Suppressor macrophage (primary cell): ENCODE data around the gene P2RY12.

Experiments used
- DNase-seq, 4 experiments: peaks; one replicate each; pipeline ENCODE4 v3.0.0-alpha.2; 2020 to 2022

The P2RY12 gene

DNA sequence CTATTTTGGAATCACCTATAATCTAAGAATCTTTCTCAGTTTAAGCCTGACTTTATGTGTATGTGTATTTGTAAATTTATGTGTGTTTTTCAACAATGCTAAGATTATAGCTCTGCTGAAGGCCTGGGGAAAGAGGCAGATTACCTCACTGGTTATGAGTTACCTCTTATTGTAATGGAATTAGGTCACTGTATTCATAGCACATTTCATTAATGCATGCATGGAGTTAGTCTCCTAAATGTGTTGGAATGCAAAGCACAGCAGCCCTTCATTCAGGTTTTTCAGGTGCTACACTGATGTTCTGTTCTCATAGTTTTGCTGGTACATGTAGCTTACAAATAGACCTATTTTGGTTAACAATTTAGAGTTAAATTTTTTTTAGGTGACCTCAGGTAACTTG is 77.4 kb downstream of the P2RY12 start:
- no peak for DNase-seq

DNA sequence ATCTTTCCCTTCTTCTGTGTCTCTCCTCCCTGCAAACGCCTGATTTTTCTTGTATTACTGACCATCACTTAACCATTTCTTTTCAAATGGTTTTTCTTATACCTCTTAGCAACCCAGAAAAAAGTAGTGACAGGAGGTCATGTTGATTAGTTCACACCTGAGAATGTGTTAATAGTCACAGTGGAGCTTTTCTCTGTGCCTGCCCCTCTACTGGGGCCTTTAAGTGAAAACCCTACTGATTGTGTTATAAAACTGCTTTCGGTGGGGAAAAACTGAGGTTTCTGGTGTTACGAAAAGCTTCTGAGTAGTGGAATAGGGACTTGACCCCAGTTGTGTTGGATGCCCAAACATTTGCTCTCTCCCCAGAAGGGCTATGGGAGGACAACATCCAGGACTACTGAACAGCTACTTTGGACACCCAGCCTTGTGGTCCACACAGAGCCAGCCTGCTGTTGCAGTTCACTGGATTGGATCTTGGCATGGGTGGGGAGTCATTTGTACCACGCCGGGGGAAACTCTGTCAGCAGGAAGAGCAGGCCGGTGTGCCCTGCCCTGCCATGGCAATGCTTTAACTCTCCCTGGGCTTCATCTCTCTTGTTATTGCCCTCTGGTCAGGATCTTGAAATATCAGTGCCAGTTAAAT is 78.3 kb downstream of the P2RY12 start:
- no peak for DNase-seq

GRCh38 chr3:151305775-151306151 is 78.8 kb downstream of the P2RY12 start:
- no peak for DNase-seq

GRCh38 chr3:151305060-151305774 is 79.3 kb downstream of the P2RY12 start:
- DNase-seq = no peak

DNA sequence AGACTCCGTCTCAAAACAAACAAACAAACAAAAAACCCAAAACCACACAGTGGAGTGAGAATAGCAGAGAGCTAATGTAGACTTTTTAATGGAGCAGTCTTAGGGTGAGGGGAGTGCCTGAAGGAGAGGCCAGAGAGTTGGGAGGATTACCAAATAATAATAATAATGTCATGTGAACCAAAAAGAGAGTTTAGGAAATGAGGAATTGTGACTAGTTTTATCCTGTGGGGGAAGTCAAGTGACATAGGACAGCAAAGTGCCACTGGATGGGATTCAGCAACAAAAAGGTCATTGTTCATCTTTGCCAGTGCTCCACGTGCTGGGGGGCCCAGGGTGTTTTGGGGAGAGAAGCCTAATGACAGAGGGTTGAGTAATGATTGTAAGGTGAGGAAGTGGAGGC is 80.8 kb downstream of the P2RY12 start:
- peak in 3 of 4 experiments; percentile 43 to 56 (median 48) for DNase-seq

- DNase-seq = peak in 3 of 4 experiments; percentile 17 to 52 (median 41)
Observed at GRCh38 chr3:151301787-151302186, 82.8 kb downstream of the P2RY12 start.

DNA sequence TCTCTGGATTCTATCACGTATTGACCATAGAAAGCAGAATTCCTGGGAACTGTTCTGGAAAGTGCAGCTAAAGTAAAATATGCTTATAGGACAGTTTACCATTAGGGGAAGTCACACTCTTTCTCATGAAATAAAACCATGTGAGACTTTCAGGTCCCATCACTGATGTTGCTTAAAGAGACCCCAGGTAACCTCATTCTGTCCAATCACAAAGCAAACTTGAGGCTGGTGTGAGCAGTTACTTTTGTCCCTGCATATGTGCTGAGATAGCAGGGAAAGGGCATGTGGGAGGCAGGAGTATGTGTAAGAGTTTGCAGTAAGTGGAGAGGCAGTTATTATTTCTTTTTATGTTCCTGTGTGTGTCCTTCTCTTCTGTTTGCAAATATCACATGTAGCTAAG is 84.0 kb downstream of the P2RY12 start:
- DNase-seq = peak in 3 of 4 experiments; percentile 52 to 79 (median 76)

- DNase-seq = no peak
Observed at GRCh38 chr3:151299006-151299405, 85.5 kb downstream of the P2RY12 start.

DNA sequence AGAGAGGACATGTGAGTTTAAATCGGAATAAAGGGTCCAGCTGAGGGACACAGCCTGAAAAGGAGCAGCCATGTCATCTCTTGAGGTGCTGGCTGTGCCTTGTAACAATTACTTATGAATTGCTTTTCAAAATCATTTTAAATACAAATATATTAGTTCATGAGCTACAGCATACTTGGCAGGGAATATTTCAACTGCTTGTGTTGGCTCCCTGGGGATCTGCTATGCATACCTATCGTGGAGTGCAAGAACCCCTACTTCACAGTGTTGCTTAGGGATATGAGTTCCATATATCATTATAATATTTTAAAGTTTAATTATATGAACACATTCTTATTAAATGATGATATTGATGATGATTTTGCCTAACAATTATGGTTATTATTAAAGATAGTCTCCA is 87.1 kb downstream of the P2RY12 start:
- no peak for DNase-seq

GRCh38 chr3:151296226-151296625 is 88.3 kb downstream of the P2RY12 start:
- no peak for DNase-seq

- DNase-seq = no peak
Observed at GRCh38 chr3:151293127-151293526, 91.4 kb downstream of the P2RY12 start.

DNA sequence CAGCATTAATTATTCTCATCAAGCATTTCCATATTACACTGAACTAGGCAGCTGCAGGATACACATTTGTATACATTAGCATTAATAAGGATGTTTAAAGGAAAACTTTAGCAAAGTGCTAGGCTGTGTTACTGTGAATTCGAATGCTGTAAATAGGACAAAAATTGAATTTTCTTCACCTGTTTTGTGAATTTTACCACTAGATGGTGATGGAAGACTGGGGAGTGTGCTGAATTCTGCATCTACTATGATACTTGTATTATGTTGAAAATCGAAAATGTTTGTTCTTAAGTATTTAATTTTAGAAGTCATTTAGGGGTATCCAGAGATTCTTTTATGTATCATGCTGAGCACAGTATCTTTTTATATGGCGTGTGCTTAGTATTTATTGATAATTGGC is 93.9 kb downstream of the P2RY12 start:
- peak; percentile 43 to 69 (median 50) for DNase-seq

DNA sequence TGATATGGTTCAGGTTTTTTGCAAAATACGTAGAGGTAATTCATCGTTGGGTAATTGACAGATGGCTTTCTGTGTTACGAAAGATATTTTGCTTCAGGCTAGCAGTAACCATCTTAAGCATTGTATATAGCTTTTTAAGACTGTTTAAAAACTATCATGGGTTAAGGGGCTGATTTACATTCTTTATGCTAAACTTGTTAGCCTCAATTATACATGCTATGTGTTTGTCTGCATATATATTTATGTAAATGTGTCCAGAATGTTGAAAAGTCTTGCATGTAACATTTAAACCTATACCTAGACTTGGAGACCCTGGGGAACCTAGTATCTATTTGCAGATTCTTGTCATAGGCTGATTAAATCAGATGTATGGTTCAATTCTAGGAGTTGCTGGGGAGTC is 95.1 kb downstream of the P2RY12 start:
- no peak for DNase-seq
